ENCODE results near the gene HTR5A.

DNA sequence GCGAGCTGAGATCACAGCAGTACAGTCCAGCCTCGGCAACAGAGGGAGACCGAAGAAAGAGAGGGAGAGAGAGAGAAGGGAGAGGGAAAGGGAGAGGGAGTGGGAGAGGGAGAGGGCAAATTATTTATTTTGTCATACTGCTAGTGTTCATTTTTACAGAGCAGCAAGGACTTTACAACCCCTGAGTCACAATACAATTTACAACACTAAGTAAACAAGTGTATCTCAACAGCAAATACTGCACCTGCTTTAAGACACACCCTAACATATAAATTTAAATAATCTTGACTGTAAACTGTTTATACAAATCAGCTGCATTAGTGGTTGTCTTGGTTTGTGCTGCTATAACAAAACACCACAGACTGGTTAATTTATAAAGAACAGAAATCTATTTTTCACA lies 27.2 kb downstream of the HTR5A start:
- TF ChIP-seq, protein P1, sequence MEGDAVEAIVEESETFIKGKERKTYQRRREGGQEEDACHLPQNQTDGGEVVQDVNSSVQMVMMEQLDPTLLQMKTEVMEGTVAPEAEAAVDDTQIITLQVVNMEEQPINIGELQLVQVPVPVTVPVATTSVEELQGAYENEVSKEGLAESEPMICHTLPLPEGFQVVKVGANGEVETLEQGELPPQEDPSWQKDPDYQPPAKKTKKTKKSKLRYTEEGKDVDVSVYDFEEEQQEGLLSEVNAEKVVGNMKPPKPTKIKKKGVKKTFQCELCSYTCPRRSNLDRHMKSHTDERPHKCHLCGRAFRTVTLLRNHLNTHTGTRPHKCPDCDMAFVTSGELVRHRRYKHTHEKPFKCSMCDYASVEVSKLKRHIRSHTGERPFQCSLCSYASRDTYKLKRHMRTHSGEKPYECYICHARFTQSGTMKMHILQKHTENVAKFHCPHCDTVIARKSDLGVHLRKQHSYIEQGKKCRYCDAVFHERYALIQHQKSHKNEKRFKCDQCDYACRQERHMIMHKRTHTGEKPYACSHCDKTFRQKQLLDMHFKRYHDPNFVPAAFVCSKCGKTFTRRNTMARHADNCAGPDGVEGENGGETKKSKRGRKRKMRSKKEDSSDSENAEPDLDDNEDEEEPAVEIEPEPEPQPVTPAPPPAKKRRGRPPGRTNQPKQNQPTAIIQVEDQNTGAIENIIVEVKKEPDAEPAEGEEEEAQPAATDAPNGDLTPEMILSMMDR (IDR thresholded peaks at IDR 0.05), result no peak
- TF ChIP-seq POLR2AphosphoS5 (IDR thresholded peaks at IDR 0.05) (no peak), POLR2A (IDR thresholded peaks at IDR 0.05; ENCODE audit: low read depth) (no peak)

Data from esophagus muscularis mucosa (tissue), 3 donors.